Measurements from ENCODE around the gene SMYD5.
A peak's percentile ranks its signal among the peaks of the same experiment; 100 is the strongest.

SMYD5 gene

GRCh38 chr2:73202156-73203054 lies 11.6 kb upstream of the SMYD5 start, which contains the start of gene NOTO:
NOTO (plus strand) TSS chr2:73202574; CDS start chr2:73202667, 93 bp downstream.
- DNase-seq (ENCODE audit: low read depth, low spot score): no peak
- H3K4me3 ChIP-seq (ENCODE audit: low read length): no peak within 1 kb of the TSS

- H3K4me3 ChIP-seq (ENCODE audit: low read length): no peak overlapping the region
- no peak for DNase-seq (ENCODE audit: low read depth, low spot score)
These were observed 10.9 kb upstream of the SMYD5 start for GRCh38 chr2:73203055-73203681.

DNA sequence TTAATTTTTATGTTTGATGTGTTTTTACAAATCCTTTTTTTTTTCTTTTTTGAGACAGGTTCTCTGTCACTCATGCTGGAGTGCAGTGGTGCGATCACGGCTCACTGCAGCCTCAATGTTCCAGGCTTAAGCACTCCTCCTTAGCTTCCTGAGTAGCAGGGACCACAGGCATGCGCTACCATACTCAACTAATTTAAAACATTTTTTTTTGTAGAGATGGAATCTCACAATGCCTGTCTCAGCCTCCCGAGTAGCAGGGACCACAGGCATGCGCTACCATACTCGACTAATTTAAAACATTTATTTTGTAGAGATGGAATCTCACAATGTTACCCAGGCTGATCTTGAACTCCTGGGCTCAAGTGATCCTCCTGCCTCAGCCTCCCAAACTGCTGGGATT lies 8.4 kb upstream of the SMYD5 start:
- no peak for DNase-seq (ENCODE audit: low read depth, low spot score)
- no peak overlapping the region for H3K4me3 ChIP-seq (ENCODE audit: low read length)

DNA sequence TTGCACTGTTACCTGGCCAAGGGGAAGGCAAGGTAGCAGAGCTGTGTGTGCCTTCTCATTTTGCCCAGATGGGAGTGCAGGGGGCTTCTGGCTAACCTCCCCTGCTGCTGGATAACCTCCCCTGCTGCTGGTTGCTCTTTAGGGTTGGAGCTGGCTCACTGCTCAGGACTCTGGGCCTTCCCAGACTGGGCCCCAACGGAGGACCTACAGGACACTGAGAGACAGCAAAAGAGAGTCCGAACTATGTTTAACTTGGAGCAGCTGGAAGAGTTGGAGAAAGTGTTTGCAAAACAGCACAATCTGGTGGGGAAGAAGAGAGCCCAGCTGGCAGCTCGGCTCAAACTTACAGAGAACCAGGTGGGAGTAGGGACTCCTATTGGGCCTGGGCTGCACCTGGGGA lies 5.8 kb upstream of the SMYD5 start:
- H3K4me3 ChIP-seq (ENCODE audit: low read length): no peak overlapping the region
- DNase-seq (ENCODE audit: low read depth, low spot score): no peak

DNA sequence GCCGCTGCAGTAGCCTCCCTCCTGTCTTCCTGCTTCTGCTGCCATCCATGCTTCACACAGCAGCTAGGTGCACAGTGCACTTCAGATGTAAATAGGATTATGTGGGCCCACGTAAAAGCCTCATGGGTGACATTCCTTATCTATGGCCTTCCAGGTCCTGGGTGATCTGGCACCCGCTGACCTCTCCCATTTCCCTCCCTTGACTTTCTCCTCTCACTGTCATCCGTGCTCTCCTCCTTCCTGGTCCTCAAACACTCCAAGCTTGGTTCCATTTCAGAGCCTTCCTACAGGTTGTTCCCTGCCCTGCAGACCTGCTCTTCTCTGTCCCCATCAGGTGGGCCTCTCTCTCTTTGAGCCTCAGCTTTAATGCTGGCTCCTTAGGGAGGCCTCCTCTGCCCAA lies 4.0 kb upstream of the SMYD5 start:
- no peak overlapping the region for H3K4me3 ChIP-seq (ENCODE audit: low read length)
- DNase-seq (ENCODE audit: low read depth, low spot score): no peak

GRCh38 chr2:73210696-73211095 lies 3.3 kb upstream of the SMYD5 start:
- no peak overlapping the region for H3K4me3 ChIP-seq (ENCODE audit: low read length)
- DNase-seq (ENCODE audit: low read depth, low spot score): no peak

- no peak for DNase-seq (ENCODE audit: low read depth, low spot score)
- H3K4me3 ChIP-seq (ENCODE audit: low read length): no peak overlapping the region
These were observed 2.0 kb upstream of the SMYD5 start for GRCh38 chr2:73212098-73212447.

DNA sequence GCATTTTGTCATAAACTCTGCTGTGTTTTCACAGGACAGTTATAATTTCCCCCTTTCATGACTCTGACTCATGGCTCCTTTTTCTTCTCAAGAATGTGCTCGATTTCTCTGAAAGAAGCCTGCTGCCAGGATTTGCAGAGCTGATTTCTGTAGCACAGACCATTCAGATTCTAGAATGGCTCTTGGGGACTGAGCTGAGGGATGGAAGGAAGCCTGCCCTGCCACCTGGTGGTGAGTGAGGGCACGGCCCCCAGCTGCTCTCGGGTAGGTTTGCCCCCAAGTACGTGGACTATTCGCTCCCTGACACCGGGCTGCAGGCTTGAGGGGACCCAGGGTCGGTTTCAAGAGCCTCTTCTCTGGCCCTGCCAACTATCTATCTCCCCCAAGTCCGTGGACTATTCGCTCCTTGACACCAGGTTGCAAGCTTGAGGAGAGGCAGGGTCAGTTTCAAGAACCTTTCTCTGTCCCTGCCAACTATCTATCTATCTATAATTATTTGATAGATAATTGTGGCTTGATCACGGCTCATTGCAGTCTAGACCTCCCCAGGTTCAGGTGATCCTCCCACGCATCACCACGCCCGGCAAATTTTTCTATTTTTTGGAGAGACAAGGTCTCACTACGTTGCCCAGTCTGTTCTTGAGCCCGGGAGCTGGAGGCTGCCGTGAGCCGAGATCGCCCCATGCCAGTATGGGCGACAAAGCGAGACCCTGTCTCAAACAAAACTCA lies 1.4 kb upstream of the SMYD5 start:
- peak; percentile 68 for DNase-seq (ENCODE audit: low read depth, low spot score)
- no peak overlapping the region for H3K4me3 ChIP-seq (ENCODE audit: low read length)

DNA sequence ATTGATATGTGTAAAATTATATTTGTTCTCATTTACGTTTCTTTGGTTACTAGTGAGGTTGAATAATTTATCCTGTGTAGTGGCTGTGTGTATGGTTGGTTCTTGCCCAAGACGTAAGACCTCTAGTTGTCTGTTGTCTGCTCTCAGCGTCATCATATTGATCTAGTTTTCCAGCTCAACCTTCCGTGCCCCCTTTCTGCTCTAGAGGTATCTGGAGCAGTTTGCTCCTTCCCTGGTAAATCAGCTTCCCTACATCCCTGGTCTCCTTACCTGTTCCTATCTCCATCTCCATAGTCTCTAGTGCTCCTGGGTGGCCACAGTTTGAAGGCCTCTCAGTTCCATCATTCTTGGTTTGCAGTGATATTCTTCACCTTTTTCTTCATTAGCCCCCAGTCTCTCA lies 1.2 kb downstream of the SMYD5 start:
- no peak for DNase-seq (ENCODE audit: low read depth, low spot score)
- peak overlapping the region; percentile 79 for H3K4me3 ChIP-seq (ENCODE audit: low read length)

- H3K4me3 ChIP-seq (ENCODE audit: low read length): no peak overlapping the region
- no peak for DNase-seq (ENCODE audit: low read depth, low spot score)
These were observed 3.1 kb downstream of the SMYD5 start for GRCh38 chr2:73217160-73217559.

DNA sequence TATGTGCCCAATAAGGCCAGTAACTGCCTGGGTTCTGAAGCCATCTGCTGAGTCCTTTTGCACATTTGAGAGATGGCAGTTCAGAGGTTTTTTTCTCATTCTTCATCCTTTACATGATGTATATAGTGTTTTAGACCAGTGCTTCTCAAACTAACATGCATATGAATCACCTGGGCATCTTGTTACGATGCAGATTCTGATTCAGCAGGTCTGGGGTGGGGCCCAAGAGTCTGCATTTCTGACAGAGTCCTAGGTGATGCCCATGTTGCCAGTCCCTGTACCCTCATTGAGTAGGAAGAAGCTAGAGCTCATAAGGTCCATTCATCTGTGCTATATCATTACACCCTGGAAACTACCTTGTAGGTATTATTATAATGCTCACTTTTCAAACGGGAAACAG lies 3.8 kb downstream of the SMYD5 start:
- no peak overlapping the region for H3K4me3 ChIP-seq (ENCODE audit: low read length)
- no peak for DNase-seq (ENCODE audit: low read depth, low spot score)

GRCh38 chr2:73218298-73218697 lies 4.3 kb downstream of the SMYD5 start:
- H3K4me3 ChIP-seq (ENCODE audit: low read length): no peak overlapping the region
- no peak for DNase-seq (ENCODE audit: low read depth, low spot score)

DNA sequence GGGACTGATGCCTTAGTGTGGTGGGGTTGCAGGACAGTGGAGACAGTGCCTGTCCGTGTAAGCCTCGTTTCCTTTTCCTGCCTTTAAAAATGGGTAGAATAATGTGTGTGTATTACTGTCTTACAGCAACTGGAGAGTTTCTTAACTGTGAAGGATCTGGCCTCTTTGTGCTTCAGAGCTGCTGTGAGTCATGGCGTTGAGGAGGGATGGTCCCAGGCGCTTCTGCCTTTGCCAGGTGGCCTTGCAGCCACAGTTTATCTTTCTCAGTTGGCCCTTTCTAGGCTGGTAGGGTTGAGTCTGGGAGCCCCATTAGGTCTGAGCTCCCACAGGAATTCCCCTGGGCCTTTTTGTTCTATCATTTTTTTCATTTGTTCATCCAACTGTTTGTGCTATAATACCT lies 9.8 kb downstream of the SMYD5 start:
- H3K4me3 ChIP-seq (ENCODE audit: low read length): no peak overlapping the region
- no peak for DNase-seq (ENCODE audit: low read depth, low spot score)

DNA sequence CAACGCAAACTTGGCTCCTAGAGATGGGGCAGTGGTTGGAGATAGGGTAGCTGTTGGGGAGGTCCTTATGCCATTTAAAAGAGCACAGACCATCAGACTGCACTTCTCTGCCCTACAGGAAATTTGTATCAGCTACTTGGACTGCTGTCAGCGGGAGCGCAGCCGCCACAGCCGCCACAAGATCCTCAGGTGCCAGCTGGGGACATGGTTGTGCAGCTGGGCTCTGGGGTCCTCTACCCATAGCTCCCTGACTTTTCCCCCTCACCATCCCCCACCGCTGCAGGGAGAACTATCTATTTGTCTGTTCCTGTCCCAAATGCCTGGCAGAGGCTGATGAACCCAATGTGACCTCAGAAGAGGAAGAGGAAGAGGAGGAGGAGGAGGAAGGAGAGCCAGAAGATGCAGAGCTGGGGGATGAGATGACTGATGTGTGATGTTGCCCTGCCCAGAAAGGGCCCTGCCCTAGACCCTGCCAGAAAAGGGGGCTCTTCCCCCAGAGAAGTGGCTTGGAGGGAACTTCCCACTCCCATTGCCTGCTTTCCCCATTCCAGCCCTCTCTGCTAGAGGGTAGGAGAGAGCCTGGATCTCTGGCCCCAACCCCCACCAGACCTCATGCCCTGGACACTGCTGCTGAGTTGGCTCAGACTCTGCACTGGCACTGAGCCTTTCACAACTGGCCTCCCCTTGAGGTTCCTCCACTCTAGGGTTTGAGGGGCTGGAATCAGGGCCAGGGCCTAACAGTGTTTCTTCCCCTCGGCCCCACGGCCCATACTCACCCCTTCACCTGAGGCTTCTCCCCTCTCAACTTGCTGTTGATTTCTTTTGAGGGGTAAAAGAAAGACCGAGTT lies 11.7 kb downstream of the SMYD5 start:
- no peak overlapping the region for H3K4me3 ChIP-seq (ENCODE audit: low read length)
- no peak for DNase-seq (ENCODE audit: low read depth, low spot score)

GRCh38 chr2:73227086-73227485 lies 13.0 kb downstream of the SMYD5 start:
- H3K4me3 ChIP-seq (ENCODE audit: low read length): no peak overlapping the region

DNA sequence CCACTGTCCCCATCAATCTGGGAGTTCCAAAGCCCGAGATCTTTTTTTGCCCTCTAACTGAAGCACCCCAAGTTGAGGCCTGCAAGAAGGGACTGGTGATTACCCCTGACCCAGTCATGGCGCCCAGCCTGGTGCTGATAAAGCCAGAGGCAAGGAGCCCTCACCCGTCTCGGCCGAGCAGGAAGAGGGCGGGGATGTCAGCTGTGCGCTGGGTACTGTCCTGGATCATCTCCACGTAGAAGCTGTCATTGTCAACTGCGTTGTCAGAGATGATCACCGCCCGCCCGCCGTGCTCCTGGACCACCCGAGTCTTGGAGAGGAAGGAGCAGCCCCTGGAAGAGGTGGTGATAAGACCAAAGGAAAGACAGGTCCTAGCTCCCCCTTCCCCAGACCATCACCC lies 14.6 kb downstream of the SMYD5 start:
- DNase-seq (ENCODE audit: low read depth, low spot score): no peak
- no peak overlapping the region for H3K4me3 ChIP-seq (ENCODE audit: low read length)

More at GRCh38 chr2:73227086-73227485, 13.0 kb downstream of the SMYD5 start:
- DNase-seq (ENCODE audit: low read depth, low spot score): no peak

DNA sequence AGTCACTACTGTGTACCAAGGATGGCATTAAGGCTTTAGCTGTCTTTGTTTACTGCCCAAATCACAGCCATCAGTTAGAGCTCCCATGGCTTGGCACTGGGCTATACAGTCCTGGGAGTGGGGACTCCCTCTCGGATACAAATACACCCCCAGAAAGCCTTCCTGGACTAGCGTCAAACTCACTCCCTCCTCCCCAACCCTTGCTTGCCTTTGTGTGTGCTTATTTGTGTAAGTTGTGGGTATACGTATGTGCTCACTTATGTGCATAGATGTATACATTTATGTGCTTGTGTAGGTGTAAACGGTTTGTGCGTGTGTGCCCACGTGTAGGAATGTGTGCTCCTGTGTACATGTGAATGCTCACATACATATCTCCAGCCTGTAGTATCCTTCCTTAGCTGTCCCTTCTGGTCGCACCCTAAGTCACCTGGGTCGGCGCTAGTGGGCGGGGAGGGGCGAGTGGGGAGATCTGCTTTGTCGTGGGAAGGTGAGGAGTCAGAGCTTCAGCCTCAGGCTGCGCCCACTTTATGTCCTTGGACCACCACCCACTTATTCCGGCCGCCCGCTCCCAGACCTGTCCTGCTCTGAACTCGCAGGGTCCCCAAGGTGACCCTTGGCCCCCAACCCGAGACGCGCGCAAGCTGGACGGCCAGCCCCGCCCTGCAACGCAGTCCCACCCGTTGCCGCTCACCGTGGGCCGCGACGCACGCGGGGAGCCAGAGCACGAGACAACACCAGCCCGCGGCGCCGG lies 18.5 kb downstream of the SMYD5 start:
- H3K4me3 ChIP-seq (ENCODE audit: low read length): peak overlapping the region; percentile 98
- no peak for DNase-seq (ENCODE audit: low read depth, low spot score)

DNA sequence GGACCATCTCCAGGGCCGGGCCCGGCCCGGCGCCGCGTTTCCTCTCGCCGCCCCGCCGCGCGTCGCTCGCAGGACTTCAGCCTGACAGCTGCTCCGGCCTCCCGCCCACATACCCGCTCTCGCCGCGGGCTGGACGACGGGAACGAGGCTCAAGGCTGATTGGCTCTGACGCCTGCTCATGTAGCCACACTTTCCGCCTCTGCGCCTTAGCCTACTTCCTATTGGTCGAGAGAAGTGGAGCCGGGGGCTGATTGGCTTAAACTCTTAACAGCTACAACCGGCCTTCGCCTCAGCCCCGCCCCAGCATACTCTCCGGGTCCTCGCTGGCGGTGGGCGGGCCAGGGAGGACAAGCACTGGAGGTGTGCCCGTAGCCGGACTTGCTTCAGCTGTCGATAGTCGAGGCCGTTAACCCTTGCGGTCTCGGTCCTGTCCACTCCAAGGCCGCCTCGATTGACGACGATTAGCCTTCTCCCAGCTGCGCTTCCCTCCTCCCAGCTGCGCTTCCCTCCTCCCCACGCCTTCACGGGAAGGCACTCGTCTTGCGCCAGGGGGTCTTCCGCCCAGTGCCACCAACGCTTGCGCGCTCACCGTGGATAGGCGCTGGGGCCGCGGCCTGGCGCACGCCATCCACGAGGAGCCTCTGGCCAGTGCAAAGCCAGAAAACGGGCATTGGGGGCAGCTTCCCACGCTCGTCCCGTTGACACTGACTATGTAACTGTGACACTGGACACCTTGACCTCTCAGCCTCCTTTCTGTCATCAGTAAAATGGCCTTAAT lies 19.3 kb downstream of the SMYD5 start, which contains the start of gene PRADC1:
PRADC1 (minus strand) TSS at position 86 of the 778 bp plus-strand sequence; CDS start at position 7, 79 bp downstream.
- peak; percentile 98 for DNase-seq (ENCODE audit: low read depth, low spot score)
- H3K4me3 ChIP-seq (ENCODE audit: low read length): peak within 1 kb of the TSS; percentile 98

All from Jurkat, Clone E6-1 (cell line).